HG02678 (cell line): ENCODE measurements around the gene ATF7IP2.
A peak's percentile ranks its signal among the peaks of the same experiment; 100 is the strongest.
"Not testable (repeated sequence)": the region's sequence is repeated elsewhere in the genome, so short reads cannot be mapped to it uniquely, and the experiment has no call there.

ENCODE experiments used
- ATAC-seq: cut with Tn5 transposase; IDR thresholded peaks from one replicate; pipeline ENCODE4 v1.9.1; 2021; ENCODE audit warnings: mild to moderate bottlenecking, moderate library complexity; ENCODE audit not compliant: unreplicated experiment

Gene ATF7IP2, protein sequence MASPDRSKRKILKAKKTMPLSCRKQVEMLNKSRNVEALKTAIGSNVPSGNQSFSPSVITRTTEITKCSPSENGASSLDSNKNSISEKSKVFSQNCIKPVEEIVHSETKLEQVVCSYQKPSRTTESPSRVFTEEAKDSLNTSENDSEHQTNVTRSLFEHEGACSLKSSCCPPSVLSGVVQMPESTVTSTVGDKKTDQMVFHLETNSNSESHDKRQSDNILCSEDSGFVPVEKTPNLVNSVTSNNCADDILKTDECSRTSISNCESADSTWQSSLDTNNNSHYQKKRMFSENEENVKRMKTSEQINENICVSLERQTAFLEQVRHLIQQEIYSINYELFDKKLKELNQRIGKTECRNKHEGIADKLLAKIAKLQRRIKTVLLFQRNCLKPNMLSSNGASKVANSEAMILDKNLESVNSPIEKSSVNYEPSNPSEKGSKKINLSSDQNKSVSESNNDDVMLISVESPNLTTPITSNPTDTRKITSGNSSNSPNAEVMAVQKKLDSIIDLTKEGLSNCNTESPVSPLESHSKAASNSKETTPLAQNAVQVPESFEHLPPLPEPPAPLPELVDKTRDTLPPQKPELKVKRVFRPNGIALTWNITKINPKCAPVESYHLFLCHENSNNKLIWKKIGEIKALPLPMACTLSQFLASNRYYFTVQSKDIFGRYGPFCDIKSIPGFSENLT

GRCh38 chr16:10385725-10386516 is at the start of gene ATF7IP2:
Gene ATF7IP2, plus strand, starts transcription at chr16:10386061. Its CDS starts 44,560 bp downstream, at chr16:10430621.
- ATAC-seq: peak; percentile 93

DNA sequence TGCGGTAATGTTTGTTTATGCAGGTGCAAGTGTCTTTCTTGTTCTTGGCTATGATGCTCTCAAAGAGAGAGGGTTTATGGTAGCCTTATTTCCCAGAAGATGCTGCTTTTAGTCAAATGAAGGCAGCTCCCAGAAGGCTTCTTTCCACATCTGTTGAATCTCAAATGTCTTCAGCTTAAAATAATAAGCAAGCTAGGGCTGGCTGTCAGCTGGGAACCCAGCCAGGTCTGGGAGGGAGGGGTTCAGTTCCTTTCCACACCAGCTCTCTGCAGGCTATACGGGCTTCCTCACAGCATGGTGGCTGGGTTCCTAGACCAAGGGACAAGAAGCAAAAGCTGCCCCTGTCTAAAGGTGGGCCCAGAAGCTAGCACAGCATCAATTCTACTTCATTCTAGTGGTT is 47.4 kb upstream of the ATF7IP2 start:
- ATAC-seq: no peak

DNA sequence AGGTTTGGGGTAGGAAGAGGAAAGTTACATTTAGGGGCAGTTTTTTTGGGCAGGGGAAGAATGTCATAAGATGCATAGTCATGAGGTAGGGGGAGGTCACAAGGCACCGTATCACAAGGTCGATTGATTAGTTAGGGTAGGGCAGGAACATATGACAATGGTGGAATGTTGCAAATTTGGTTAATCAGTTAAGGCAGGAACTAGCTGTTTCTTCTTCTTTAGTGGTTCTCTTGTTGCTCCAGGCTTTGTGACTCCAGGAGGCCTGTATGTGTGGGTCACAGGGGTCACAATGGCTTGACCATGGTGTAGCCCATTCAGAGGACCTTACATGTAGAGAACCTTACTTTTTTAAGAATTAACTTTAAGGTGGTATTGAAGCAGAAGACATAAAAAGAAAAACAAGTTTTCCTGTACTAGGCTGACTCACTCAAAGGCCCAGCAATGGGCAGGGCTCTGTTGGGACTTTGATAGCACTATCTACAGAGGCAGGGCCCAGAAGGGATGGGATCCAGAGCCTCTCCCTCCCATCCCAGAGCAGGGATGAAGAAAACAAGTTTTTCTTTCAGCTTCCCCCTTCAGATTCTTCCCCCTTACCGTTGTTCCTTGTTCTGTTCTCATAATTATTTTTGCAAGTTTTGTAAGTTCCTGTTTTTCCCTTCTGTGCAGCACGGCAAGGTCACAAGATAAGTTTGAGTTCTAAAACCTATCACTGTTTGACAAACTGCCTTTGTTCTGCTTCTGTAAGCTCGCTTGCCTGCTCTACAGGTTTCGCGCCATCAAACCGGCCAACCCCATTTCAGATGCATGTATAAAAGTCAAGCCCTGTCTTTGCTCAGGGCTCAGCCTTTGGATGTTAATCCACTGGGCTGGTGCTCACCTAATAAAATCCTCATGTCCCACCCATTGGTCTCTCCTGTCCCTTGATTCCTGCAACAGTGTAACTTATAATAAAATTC is 45.8 kb upstream of the ATF7IP2 start:
- ATAC-seq: no peak

DNA sequence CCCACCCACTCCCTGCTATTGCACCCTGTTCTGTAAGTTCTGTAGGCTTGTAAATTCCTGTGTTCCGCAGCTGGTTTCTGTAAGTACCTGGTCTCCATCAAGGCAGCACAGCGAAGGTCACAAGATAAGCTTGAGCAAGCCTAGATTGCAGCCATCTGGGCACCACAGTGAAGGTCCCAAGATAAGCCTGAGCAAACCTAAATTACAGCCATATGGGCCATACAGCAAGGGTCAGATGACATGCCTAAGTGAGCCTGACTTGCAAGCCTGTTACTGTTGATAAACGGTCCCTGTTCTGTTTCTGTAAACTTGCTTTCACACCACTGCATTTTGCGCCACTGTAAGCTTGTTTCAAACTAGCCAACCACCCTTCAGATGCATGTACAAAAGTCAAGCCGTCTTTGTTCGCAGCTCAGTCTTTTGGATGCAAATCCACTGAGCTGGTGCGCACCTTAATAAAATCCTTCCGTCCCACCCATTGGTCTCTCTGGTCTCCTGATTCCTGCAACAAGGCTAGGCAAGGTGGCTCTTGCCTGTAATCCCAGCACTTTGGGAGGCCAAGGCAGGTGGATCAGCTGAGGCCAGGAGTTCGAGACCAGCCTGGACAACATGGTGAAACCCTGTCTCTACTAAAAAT is 42.6 kb upstream of the ATF7IP2 start:
- ATAC-seq: no peak

GRCh38 chr16:10344699-10345098 is 41.2 kb upstream of the ATF7IP2 start:
- ATAC-seq: not testable (repeated sequence)

DNA sequence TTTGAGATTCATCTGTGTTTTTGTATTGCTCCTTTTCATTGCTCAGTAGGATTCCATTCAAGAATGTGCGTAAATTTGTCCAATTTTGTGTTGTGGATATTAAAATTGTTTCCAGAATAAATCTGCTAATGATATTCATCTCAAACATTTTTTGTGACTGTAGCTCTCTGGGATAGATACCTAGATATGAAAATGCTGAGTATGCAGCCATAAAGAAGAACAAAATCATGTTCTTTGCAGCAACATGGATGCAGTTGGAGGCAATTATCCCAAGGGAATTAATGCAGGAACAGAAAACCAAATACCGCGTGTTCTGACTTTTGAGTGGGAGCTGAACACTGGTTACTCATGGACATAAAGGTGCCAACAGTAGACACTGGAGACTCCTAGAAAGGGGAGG is 40.2 kb upstream of the ATF7IP2 start:
- ATAC-seq: no peak

GRCh38 chr16:10349851-10350250 is 36.0 kb upstream of the ATF7IP2 start:
- ATAC-seq: no peak

- no peak for ATAC-seq
Measured at GRCh38 chr16:10352262-10352661, 33.6 kb upstream of the ATF7IP2 start.

DNA sequence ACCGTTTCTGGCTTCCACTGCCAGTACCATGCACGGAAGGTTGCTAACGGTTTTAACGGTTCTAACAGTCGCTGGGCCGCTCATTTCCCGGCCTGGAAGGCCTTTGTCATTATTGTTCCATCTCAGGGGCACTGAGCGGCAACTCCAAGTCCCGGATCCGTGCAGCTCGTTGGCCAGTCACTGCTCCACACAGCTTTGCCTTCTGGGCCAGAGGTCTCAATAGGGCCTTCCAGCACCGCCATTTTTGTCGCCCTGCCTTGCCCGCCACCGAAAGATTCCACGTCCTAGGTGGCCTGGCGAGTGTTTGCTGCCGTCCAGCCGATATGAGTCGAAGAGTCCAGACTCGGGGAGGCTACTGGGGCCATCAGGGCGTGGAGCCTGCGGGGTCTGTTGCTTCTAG is 30.3 kb upstream of the ATF7IP2 start:
- no peak for ATAC-seq

DNA sequence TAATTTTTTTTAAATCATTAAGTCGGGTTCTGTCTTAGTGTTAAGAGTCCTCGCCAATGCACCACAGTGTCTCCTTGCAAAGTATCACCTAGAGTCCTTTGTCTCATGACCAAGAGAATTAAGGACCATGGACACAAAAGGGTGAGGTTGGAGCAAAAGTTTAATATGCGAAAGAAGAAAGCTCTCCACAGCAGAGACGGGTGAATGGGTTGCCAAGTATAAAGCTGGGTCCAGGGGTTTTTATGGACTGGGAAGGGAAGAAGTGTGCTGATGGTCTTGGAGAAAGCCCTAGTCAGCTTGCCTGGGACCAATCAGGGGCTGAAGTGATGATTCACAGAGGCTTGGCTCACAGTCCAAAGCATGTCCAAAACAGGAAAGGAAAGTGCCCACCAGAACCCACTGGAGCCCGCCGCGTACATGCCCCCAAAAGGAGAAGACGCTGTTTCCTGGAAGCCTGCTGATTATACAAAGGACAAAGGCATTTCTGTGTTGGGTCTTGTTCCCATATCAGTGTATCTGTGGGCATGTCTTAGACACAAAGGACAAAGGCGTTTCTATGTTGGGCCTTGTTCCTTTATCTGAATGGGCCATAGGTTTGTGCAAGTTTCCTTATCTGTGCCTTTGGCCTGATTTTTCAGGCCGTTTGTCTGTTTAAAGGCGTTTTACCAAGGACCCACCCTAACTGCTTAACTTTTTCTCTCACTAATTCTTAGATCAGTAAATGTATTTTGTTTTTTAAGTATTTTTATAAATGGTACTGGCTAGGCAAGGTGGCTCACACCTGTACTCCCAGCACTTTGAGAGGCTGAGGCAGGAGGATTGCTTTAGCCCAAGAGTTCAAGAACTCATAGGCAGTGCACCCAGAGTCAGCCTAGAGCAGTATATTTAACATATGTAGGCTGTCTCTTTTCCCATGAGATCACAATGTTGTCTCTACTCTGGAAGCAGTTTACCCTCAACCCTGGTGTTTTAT is 28.7 kb upstream of the ATF7IP2 start:
- no peak for ATAC-seq

GRCh38 chr16:10361747-10362076 is 24.1 kb upstream of the ATF7IP2 start:
- ATAC-seq: not testable (repeated sequence)

- no peak for ATAC-seq
Measured at GRCh38 chr16:10362077-10362863, 23.6 kb upstream of the ATF7IP2 start.

GRCh38 chr16:10362864-10363197 is 23.0 kb upstream of the ATF7IP2 start:
- not testable (repeated sequence) for ATAC-seq

- not testable (repeated sequence) for ATAC-seq
Measured at GRCh38 chr16:10366619-10367018, 19.2 kb upstream of the ATF7IP2 start.

GRCh38 chr16:10367616-10368188 is 18.2 kb upstream of the ATF7IP2 start:
- ATAC-seq: no peak

GRCh38 chr16:10368969-10369551 is 16.8 kb upstream of the ATF7IP2 start:
- ATAC-seq: no peak

DNA sequence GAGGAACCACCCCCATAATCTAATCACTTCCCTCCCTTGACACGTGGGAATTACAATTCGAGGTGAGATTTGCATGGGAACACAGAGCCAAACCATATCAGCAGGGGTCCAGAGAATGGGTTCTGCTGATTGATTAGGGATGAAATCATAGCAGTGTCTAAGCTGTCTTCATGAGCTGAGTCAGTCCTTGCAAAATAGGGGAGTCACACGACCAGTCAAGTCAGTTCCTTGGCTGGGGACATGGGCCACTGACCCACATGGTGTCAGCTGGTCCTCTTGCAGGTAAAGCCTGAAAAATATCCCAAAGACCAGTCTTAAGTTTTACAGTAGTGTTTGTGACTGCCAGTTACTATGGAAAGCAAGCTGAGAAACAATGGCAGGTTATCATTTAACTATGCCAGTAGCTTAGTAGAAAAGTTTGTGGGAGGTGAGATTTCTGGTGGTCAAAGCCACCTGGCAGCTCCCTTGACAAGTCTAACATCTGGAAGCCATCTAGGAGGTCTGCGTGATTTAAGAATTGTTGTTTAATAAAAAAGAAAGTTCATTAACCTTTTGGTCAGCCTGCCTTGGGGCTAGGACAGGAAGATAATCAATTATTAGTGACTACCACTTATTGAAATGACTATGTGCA is 15.7 kb upstream of the ATF7IP2 start:
- peak; percentile 69 for ATAC-seq
